ENCODE measurements around the gene NSMF.
"Not testable (repeated sequence)": the region's sequence is repeated elsewhere in the genome, so short reads cannot be mapped to it uniquely, and the experiment has no call there.

NSMF gene

GRCh38 chr9:137411260-137411644, 47.9 kb downstream of the NSMF start:
- Histone ChIP-seq H3K9me3 (ENCODE audit: control extremely low read depth in 1 of 5, control insufficient read depth in 4 of 5, insufficient read depth in 2 of 5, low read depth in 1 of 5, low read length in 4 of 5) (no peaks in the 10 kb centered on the region), H3K27me3 (replicated peaks in 2 of 5; ENCODE audit: control insufficient read depth in 4 of 5, insufficient read depth in 5 of 5, low read length in 4 of 5) (no peaks in the 10 kb centered on the region), H3K4me3 (ENCODE audit: control insufficient read depth in 1 of 7, extremely low read depth in 1 of 7, insufficient read depth in 4 of 7, low read depth in 2 of 7, low read length in 6 of 7) (peak overlapping the region in 3 of 7 experiments; percentile 23 to 55 (median 48)), H3K36me3 (ENCODE audit: control insufficient read depth in 4 of 4, insufficient read depth in 4 of 4, low read length in 3 of 4) (no peaks in the 10 kb centered on the region), H3K4me1 (ENCODE audit: control extremely low read depth in 1 of 4, control insufficient read depth in 4 of 4, insufficient read depth in 4 of 4, low read length in 3 of 4) (peaks cover 3 to 52% (median 50%) of the 10 kb centered on the region in 4 experiments), H3K27ac (ENCODE audit: insufficient read depth in 1 of 2, low read depth in 1 of 2, low read length in 2 of 2, poor library complexity in 1 of 2, severe bottlenecking in 2 of 2) (no peak overlapping the region)
- DNase-seq = no peak
- ChIA-PET POLR2A (interaction anchor here (0.5 to 1.7 kb wide), 2 partner anchors 109 to 1166 kb away, joined by 3 to 4 read pairs; partner anchors contain the start of genes NRARP and QSOX2), CTCF (interaction anchor here (2.1 to 4.5 kb wide), 2 partner anchors 35 to 107 kb away, joined by 9 to 24 read pairs; partner anchors contain the start of gene NRARP)
- WGBS (ENCODE audit: insufficient coverage) = 7% methylated on average over 11 of the region's 17 CpGs

- Histone ChIP-seq H3K27me3 (replicated peaks in 2 of 5; ENCODE audit: control insufficient read depth in 4 of 5, insufficient read depth in 5 of 5, low read length in 4 of 5) (no peaks in the 10 kb centered on the region), H3K4me1 (ENCODE audit: control extremely low read depth in 1 of 4, control insufficient read depth in 4 of 4, insufficient read depth in 4 of 4, low read length in 3 of 4) (peaks cover 3 to 55% (median 51%) of the 10 kb centered on the region in 4 experiments), H3K4me3 (ENCODE audit: control insufficient read depth in 1 of 7, extremely low read depth in 1 of 7, insufficient read depth in 4 of 7, low read depth in 2 of 7, low read length in 6 of 7) (peak overlapping the region in 2 of 7 experiments; percentile 48 to 55), H3K36me3 (ENCODE audit: control insufficient read depth in 4 of 4, insufficient read depth in 4 of 4, low read length in 3 of 4) (no peaks in the 10 kb centered on the region), H3K9me3 (ENCODE audit: control extremely low read depth in 1 of 5, control insufficient read depth in 4 of 5, insufficient read depth in 2 of 5, low read depth in 1 of 5, low read length in 4 of 5) (no peaks in the 10 kb centered on the region), H3K27ac (ENCODE audit: insufficient read depth in 1 of 2, low read depth in 1 of 2, low read length in 2 of 2, poor library complexity in 1 of 2, severe bottlenecking in 2 of 2) (no peak overlapping the region)
- CTCF ChIA-PET = interaction anchor here (2.1 to 4.5 kb wide), 2 partner anchors 35 to 107 kb away, joined by 9 to 24 read pairs; partner anchors contain the start of gene NRARP
- no peak for DNase-seq
- WGBS (ENCODE audit: insufficient coverage) = 76% methylated on average over 11 of the region's 15 CpGs
- POLR2A ChIA-PET = interaction anchor here (0.5 to 1.0 kb wide), 2 partner anchors 28 to 1165 kb away, joined by 3 to 6 read pairs; partner anchors contain the start of gene QSOX2
Measured at GRCh38 chr9:137410891-137411249, 48.3 kb downstream of the NSMF start.

GRCh38 chr9:137410236-137410890, 48.8 kb downstream of the NSMF start:
- not testable (repeated sequence) for H3K27me3 ChIP-seq (replicated peaks in 2 of 5; ENCODE audit: control insufficient read depth in 4 of 5, insufficient read depth in 5 of 5, low read length in 4 of 5); H3K36me3 ChIP-seq (ENCODE audit: control insufficient read depth in 4 of 4, insufficient read depth in 4 of 4, low read length in 3 of 4); H3K9me3 ChIP-seq (ENCODE audit: control extremely low read depth in 1 of 5, control insufficient read depth in 4 of 5, insufficient read depth in 2 of 5, low read depth in 1 of 5, low read length in 4 of 5); H3K27ac ChIP-seq (ENCODE audit: insufficient read depth in 1 of 2, low read depth in 1 of 2, low read length in 2 of 2, poor library complexity in 1 of 2, severe bottlenecking in 2 of 2); H3K4me3 ChIP-seq (ENCODE audit: control insufficient read depth in 1 of 7, extremely low read depth in 1 of 7, insufficient read depth in 4 of 7, low read depth in 2 of 7, low read length in 6 of 7); DNase-seq
- 83% methylated on average over 7 of the region's 18 CpGs for WGBS (ENCODE audit: insufficient coverage)
- ChIA-PET POLR2A (interaction anchor here (0.5 to 1.0 kb wide), 2 partner anchors 27 to 1165 kb away, joined by 3 to 6 read pairs; partner anchors contain the start of gene QSOX2), CTCF (interaction anchor here (0.9 to 4.5 kb wide), 3 partner anchors 13 to 123 kb away, joined by 3 to 24 read pairs (median 11); partner anchors contain the start of genes EXD3, NOXA1 and NRARP)
- H3K4me1 ChIP-seq (ENCODE audit: control extremely low read depth in 1 of 4, control insufficient read depth in 4 of 4, insufficient read depth in 4 of 4, low read length in 3 of 4) = peaks cover 3 to 60% (median 54%) of the 10 kb centered on the region in 4 experiments

GRCh38 chr9:137409515-137409914, 49.6 kb downstream of the NSMF start:
- peaks cover 2 to 59% (median 57%) of the 10 kb centered on the region in 4 experiments for H3K4me1 ChIP-seq (ENCODE audit: control extremely low read depth in 1 of 4, control insufficient read depth in 4 of 4, insufficient read depth in 4 of 4, low read length in 3 of 4)

GRCh38 chr9:137408651-137409405, 50.3 kb downstream of the NSMF start:
- no peak overlapping the region for H3K4me3 ChIP-seq (ENCODE audit: control insufficient read depth in 1 of 7, extremely low read depth in 1 of 7, insufficient read depth in 4 of 7, low read depth in 2 of 7, low read length in 6 of 7)
- H3K36me3 ChIP-seq (ENCODE audit: control insufficient read depth in 4 of 4, insufficient read depth in 4 of 4, low read length in 3 of 4) = no peaks in the 10 kb centered on the region
- H3K27ac ChIP-seq (ENCODE audit: insufficient read depth in 1 of 2, low read depth in 1 of 2, low read length in 2 of 2, poor library complexity in 1 of 2, severe bottlenecking in 2 of 2) = no peak overlapping the region
- 96% methylated on average over 18 of the region's 24 CpGs for WGBS (ENCODE audit: insufficient coverage)
- no peaks in the 10 kb centered on the region for H3K27me3 ChIP-seq (replicated peaks in 2 of 5; ENCODE audit: control insufficient read depth in 4 of 5, insufficient read depth in 5 of 5, low read length in 4 of 5)
- no peaks in the 10 kb centered on the region for H3K9me3 ChIP-seq (ENCODE audit: control extremely low read depth in 1 of 5, control insufficient read depth in 4 of 5, insufficient read depth in 2 of 5, low read depth in 1 of 5, low read length in 4 of 5)
- DNase-seq = no peak
- POLR2A ChIA-PET = no interaction called here
- CTCF ChIA-PET = interaction anchor here (0.6 to 4.5 kb wide), 10 partner anchors 11 to 122 kb away, joined by 3 to 24 read pairs (median 3); partner anchors contain the start of genes EXD3, NOXA1 and NRARP
- peaks cover 0 to 53% (median 51%) of the 10 kb centered on the region in 4 experiments for H3K4me1 ChIP-seq (ENCODE audit: control extremely low read depth in 1 of 4, control insufficient read depth in 4 of 4, insufficient read depth in 4 of 4, low read length in 3 of 4)

More at GRCh38 chr9:137409515-137409914, 49.6 kb downstream of the NSMF start:
- ChIA-PET CTCF (interaction anchor here (0.6 to 4.5 kb wide), 5 partner anchors 13 to 123 kb away, joined by 3 to 24 read pairs (median 3); partner anchors contain the start of genes EXD3, NOXA1 and NRARP), POLR2A (no interaction called here)
- H3K4me3 ChIP-seq (ENCODE audit: control insufficient read depth in 1 of 7, extremely low read depth in 1 of 7, insufficient read depth in 4 of 7, low read depth in 2 of 7, low read length in 6 of 7) = no peak overlapping the region
- H3K9me3 ChIP-seq (ENCODE audit: control extremely low read depth in 1 of 5, control insufficient read depth in 4 of 5, insufficient read depth in 2 of 5, low read depth in 1 of 5, low read length in 4 of 5) = no peaks in the 10 kb centered on the region
- no peak for DNase-seq
- no peak overlapping the region for H3K27ac ChIP-seq (ENCODE audit: insufficient read depth in 1 of 2, low read depth in 1 of 2, low read length in 2 of 2, poor library complexity in 1 of 2, severe bottlenecking in 2 of 2)
- WGBS (ENCODE audit: insufficient coverage) = 99% methylated on average over 11 of the region's 11 CpGs
- no peaks in the 10 kb centered on the region for H3K36me3 ChIP-seq (ENCODE audit: control insufficient read depth in 4 of 4, insufficient read depth in 4 of 4, low read length in 3 of 4)
- no peaks in the 10 kb centered on the region for H3K27me3 ChIP-seq (replicated peaks in 2 of 5; ENCODE audit: control insufficient read depth in 4 of 5, insufficient read depth in 5 of 5, low read length in 4 of 5)

- no peak overlapping the region for H3K27ac ChIP-seq (ENCODE audit: insufficient read depth in 1 of 2, low read depth in 1 of 2, low read length in 2 of 2, poor library complexity in 1 of 2, severe bottlenecking in 2 of 2)
- peaks cover 0 to 2% (median 0%) of the 10 kb centered on the region in 4 experiments for H3K36me3 ChIP-seq (ENCODE audit: control insufficient read depth in 4 of 4, insufficient read depth in 4 of 4, low read length in 3 of 4)
- H3K9me3 ChIP-seq (ENCODE audit: control extremely low read depth in 1 of 5, control insufficient read depth in 4 of 5, insufficient read depth in 2 of 5, low read depth in 1 of 5, low read length in 4 of 5) = peaks cover 0 to under 1% (median 0%) of the 10 kb centered on the region in 5 experiments
- CTCF ChIA-PET = interaction anchor here (1.0 to 4.5 kb wide), 5 partner anchors 12 to 120 kb away, joined by 3 to 24 read pairs (median 3); partner anchors contain the start of gene NRARP
- H3K27me3 ChIP-seq (replicated peaks in 2 of 5; ENCODE audit: control insufficient read depth in 4 of 5, insufficient read depth in 5 of 5, low read length in 4 of 5) = no peaks in the 10 kb centered on the region
- DNase-seq = no peak
- peaks cover 0 to 47% (median 44%) of the 10 kb centered on the region in 4 experiments for H3K4me1 ChIP-seq (ENCODE audit: control extremely low read depth in 1 of 4, control insufficient read depth in 4 of 4, insufficient read depth in 4 of 4, low read length in 3 of 4)
- POLR2A ChIA-PET = no interaction called here
- WGBS (ENCODE audit: insufficient coverage) = 87% methylated on average over 30 of the region's 31 CpGs
- no peak overlapping the region for H3K4me3 ChIP-seq (ENCODE audit: control insufficient read depth in 1 of 7, extremely low read depth in 1 of 7, insufficient read depth in 4 of 7, low read depth in 2 of 7, low read length in 6 of 7)
Measured at GRCh38 chr9:137407590-137408300, 51.4 kb downstream of the NSMF start.

Measured in common myeloid progenitor, CD34-positive (primary cell).